Measurements from ENCODE around the gene KCNQ1. TPM values are rescaled to one million over a fixed set of nuclear protein-coding genes. Genes with fewer than 3 reads are reported as not detected.

KCNQ1 gene
- total and polyA plus RNA-seq, 7 donors = 0.48 to 3.1 (median 1.1) TPM

- no peak for TF ChIP-seq CTCF (IDR thresholded peaks at IDR 0.05)
- Histone ChIP-seq H3K27me3 (ENCODE audit: insufficient read depth in 3 of 3, low read length in 2 of 3) (no peaks in the 10 kb centered on the region), H3K27ac (no peak overlapping the region), H3K4me1 (no peaks in the 10 kb centered on the region), H3K36me3 (ENCODE audit: insufficient read depth in 1 of 2, low read depth in 1 of 2) (no peaks in the 10 kb centered on the region), H3K9me3 (no peaks in the 10 kb centered on the region), H3K4me3 (no peak overlapping the region)
- ATAC-seq (peak in 1 of 4 donors; percentile 52), DNase-seq (peak in 1 of 2 donors; percentile 31)
- WGBS, 3 donors = 50 to 65% (median 60%) methylated on average over 9 of the region's 9 CpGs
- intact Hi-C loops (cut with DNase I) = no loop called here
Observed at GRCh38 chr11:2744166-2744565, 299.4 kb downstream of the KCNQ1 start.

- Histone ChIP-seq H3K36me3 (ENCODE audit: insufficient read depth in 1 of 2, low read depth in 1 of 2) (no peaks in the 10 kb centered on the region), H3K4me3 (no peak overlapping the region), H3K27me3 (ENCODE audit: insufficient read depth in 3 of 3, low read length in 2 of 3) (no peaks in the 10 kb centered on the region), H3K27ac (no peak overlapping the region), H3K4me1 (no peaks in the 10 kb centered on the region), H3K9me3 (no peaks in the 10 kb centered on the region)
- TF ChIP-seq CTCF (IDR thresholded peaks at IDR 0.05) = no peak
- WGBS, 3 donors = 95 to 98% (median 96%) methylated on average over 13 to 14 of the region's 14 CpGs
- ATAC-seq (no peak), DNase-seq (peak in 1 of 2 donors; percentile 26)
- intact Hi-C loops (cut with DNase I) = no loop called here
Observed at GRCh38 chr11:2745511-2745910, 300.7 kb downstream of the KCNQ1 start.

GRCh38 chr11:2746401-2747247 lies 301.8 kb downstream of the KCNQ1 start:
- DNase-seq (peak in 1 of 2 donors; percentile 47), ATAC-seq (no peak)
- WGBS, 3 donors = 81 to 83% (median 82%) methylated on average over 24 of the region's 24 CpGs
- no peaks in the 10 kb centered on the region for H3K4me1 ChIP-seq
- no peak for TF ChIP-seq CTCF (IDR thresholded peaks at IDR 0.05)
- no peaks in the 10 kb centered on the region for H3K36me3 ChIP-seq (ENCODE audit: insufficient read depth in 1 of 2, low read depth in 1 of 2)
- no peaks in the 10 kb centered on the region for H3K27me3 ChIP-seq (ENCODE audit: insufficient read depth in 3 of 3, low read length in 2 of 3)
- no peak overlapping the region for H3K27ac ChIP-seq
- intact Hi-C loops (cut with DNase I) = no loop called here
- no peaks in the 10 kb centered on the region for H3K9me3 ChIP-seq
- H3K4me3 ChIP-seq = no peak overlapping the region

- H3K4me3 ChIP-seq = no peak overlapping the region
- TF ChIP-seq CTCF (IDR thresholded peaks at IDR 0.05) = no peak
- no peaks in the 10 kb centered on the region for H3K4me1 ChIP-seq
- intact Hi-C loops (cut with DNase I) = no loop called here
- 86 to 91% (median 89%) methylated on average over 16 of the region's 16 CpGs for WGBS, 3 donors
- ATAC-seq (no peak), DNase-seq (peak in 1 of 2 donors; percentile 19)
- no peaks in the 10 kb centered on the region for H3K27me3 ChIP-seq (ENCODE audit: insufficient read depth in 3 of 3, low read length in 2 of 3)
- no peaks in the 10 kb centered on the region for H3K36me3 ChIP-seq (ENCODE audit: insufficient read depth in 1 of 2, low read depth in 1 of 2)
- H3K9me3 ChIP-seq = no peaks in the 10 kb centered on the region
- no peak overlapping the region for H3K27ac ChIP-seq
Observed at GRCh38 chr11:2747248-2748027, 302.6 kb downstream of the KCNQ1 start.

Data from psoas muscle (tissue), 8 donors.